Esophagus squamous epithelium (tissue), 5 donors: ENCODE results near the gene SLC7A7. TPM values are rescaled to one million over a fixed set of nuclear protein-coding genes. Genes with fewer than 3 reads are reported as not detected.

Experiments used
- DNase-seq: peaks from one replicate; lab custom pipeline; 2025; lab: John Stamatoyannopoulos, UW
- H3K27ac ChIP-seq, 4 donors: fragments of 200-600 bp; sonication (generic); one replicate each; pipeline ENCODE4 v1.5.1; 2016 to 2019; ENCODE audit warnings: mild to moderate bottlenecking in 1 of 4
- H3K27me3 ChIP-seq, 4 donors: fragments of 200-600 bp; sonication (generic); 1 replicate in 3 of 4; 2 replicates in 1 of 4; pipeline versions ENCODE4 v1.5.1 to v1.6.0; 2017 to 2021; ENCODE audit warnings: antibody characterized with exemption in 1 of 4
- H3K36me3 ChIP-seq, 3 donors: fragments of 200-600 bp; sonication (generic); one replicate each; pipeline ENCODE4 v1.5.1; 2016 to 2019
- H3K4me1 ChIP-seq, 3 donors: fragments of 200-600 bp; sonication (generic); one replicate each; pipeline ENCODE4 v1.5.1; 2017 to 2019
- H3K4me3 ChIP-seq, 4 donors: fragments of 200-600 bp; sonication (generic); 1 replicate in 3 of 4; 2 replicates in 1 of 4; pipeline ENCODE4 v1.5.1; 2016 to 2019; ENCODE audit warnings: mild to moderate bottlenecking in 2 of 4, moderate library complexity in 1 of 4
- H3K9me3 ChIP-seq, 3 donors: fragments of 200-600 bp; sonication (generic); one replicate each; pipeline ENCODE4 v1.5.1; 2016 to 2019
- CTCF ChIP-seq, 6 experiments: fragments of 450-650 bp in 4 of 6; fragments of 200-600 bp in 2 of 6; sonication (generic) in 2 of 6; IDR thresholded peaks; one replicate each; pipeline ENCODE4 v1.5.1; 2016 to 2019; ENCODE audit warnings: antibody characterized with exemption in 6 of 6, mild to moderate bottlenecking in 4 of 6, moderate library complexity in 4 of 6
- POLR2A ChIP-seq, 4 donors: fragments of 450-650 bp; IDR thresholded peaks; one replicate each; pipeline ENCODE4 v1.6.1; 2017; ENCODE audit warnings: antibody characterized with exemption in 4 of 4, mild to moderate bottlenecking in 4 of 4, moderate library complexity in 3 of 4
- WGBS, 2 donors: methylation state at CpG; one replicate each; pipeline ENCODE4 v1.1.5; 2018; 5-methylcytosine and 5-hydroxymethylcytosine counted together
- intact Hi-C: fragments of 100-400 bp; cut with DNase I; formaldehyde crosslinking; loops from one replicate; pipeline ENCODE4 v1.15.0; 2022
- total RNA-seq, 4 donors: library from RNA; depleted of rRNA; stranded (reverse); fragments of >200 nt; gene quantifications; one replicate each; pipeline ENCODE4 v1.1.0, GENCODE V29; 2016
- donor health status: DM: yes; HTN: yes; CAD: no.

Gene SLC7A7
- total RNA-seq, 4 donors from 2014 or later: 2.5 to 12.6 (median 7.8) TPM; not detected in 1

- TF ChIP-seq CTCF (IDR thresholded peaks at IDR 0.05) (no peak), POLR2A (IDR thresholded peaks at IDR 0.05) (no peak)
- H3K27me3 ChIP-seq: no peaks in the 10 kb centered on the region
- H3K9me3 ChIP-seq: no peaks in the 10 kb centered on the region
- peaks cover 3 to 12% (median 11%) of the 10 kb centered on the region in 3 donors for H3K36me3 ChIP-seq
- intact Hi-C loops: loop anchor here (10.0 kb wide), 2 partner anchors 76 to 196 kb away; no protein-coding TSS in a partner anchor
- peaks cover 56 to 76% (median 63%) of the 10 kb centered on the region in 3 donors for H3K4me1 ChIP-seq
- peak overlapping the region; percentile 70 to 92 (median 88) for H3K27ac ChIP-seq
- peak overlapping the region in 1 of 4 donors; percentile 13 for H3K4me3 ChIP-seq
- no peak for DNase-seq
- WGBS, 2 donors: 45% methylated on average over 8 of the region's 9 CpGs; no CpG with 5 or more reads in 1 of the 2 donors
These were observed 35.9 kb upstream of the SLC7A7 start for GRCh38 chr14:22850944-22851764.

- no peak for DNase-seq
- peaks cover 19 to 30% (median 28%) of the 10 kb centered on the region in 3 donors for H3K36me3 ChIP-seq
- H3K27me3 ChIP-seq: no peaks in the 10 kb centered on the region
- H3K4me1 ChIP-seq: peaks cover 59 to 94% (median 74%) of the 10 kb centered on the region in 3 donors
- peak overlapping the region in 2 of 4 donors; percentile 23 to 36 for H3K4me3 ChIP-seq
- intact Hi-C loops: loop anchor here (10.0 kb wide), 1 partner anchor 275 kb away; no protein-coding TSS in a partner anchor
- no peaks in the 10 kb centered on the region for H3K9me3 ChIP-seq
- TF ChIP-seq POLR2A (IDR thresholded peaks at IDR 0.05) (no peak), CTCF (IDR thresholded peaks at IDR 0.05) (no peak)
- WGBS, 2 donors: 11 to 55% methylated on average over 9 to 13 of the region's 19 CpGs
- peak overlapping the region; percentile 57 to 92 (median 88) for H3K27ac ChIP-seq
These were observed 34.1 kb upstream of the SLC7A7 start for GRCh38 chr14:22849212-22849819.

- H3K36me3 ChIP-seq: peaks cover 26 to 38% (median 36%) of the 10 kb centered on the region in 3 donors
- no peak for DNase-seq
- H3K4me1 ChIP-seq: peaks cover 59 to 96% (median 74%) of the 10 kb centered on the region in 3 donors
- peak overlapping the region; percentile 57 to 92 (median 88) for H3K27ac ChIP-seq
- H3K9me3 ChIP-seq: no peaks in the 10 kb centered on the region
- WGBS, 2 donors: 9 to 29% methylated on average over 7 to 8 of the region's 12 CpGs
- TF ChIP-seq CTCF (IDR thresholded peaks at IDR 0.05) (no peak), POLR2A (IDR thresholded peaks at IDR 0.05) (no peak)
- H3K4me3 ChIP-seq: peak overlapping the region in 2 of 4 donors; percentile 23 to 35
- intact Hi-C loops: loop anchor here (10.0 kb wide), 1 partner anchor 274 kb away; no protein-coding TSS in a partner anchor
- H3K27me3 ChIP-seq: no peaks in the 10 kb centered on the region
These were observed 33.3 kb upstream of the SLC7A7 start for GRCh38 chr14:22848351-22849164.

GRCh38 chr14:22847661-22848341 lies 32.6 kb upstream of the SLC7A7 start:
- intact Hi-C loops: loop anchor here (10.0 kb wide), 1 partner anchor 273 kb away; no protein-coding TSS in a partner anchor

More at GRCh38 chr14:22847661-22848341, 32.6 kb upstream of the SLC7A7 start:
- no peaks in the 10 kb centered on the region for H3K27me3 ChIP-seq
- DNase-seq: no peak
- peak overlapping the region; percentile 57 to 92 (median 88) for H3K27ac ChIP-seq
- TF ChIP-seq POLR2A (IDR thresholded peaks at IDR 0.05): no peak
- no peak for TF ChIP-seq CTCF (IDR thresholded peaks at IDR 0.05)
- peaks cover 32 to 45% (median 42%) of the 10 kb centered on the region in 3 donors for H3K36me3 ChIP-seq
- 25 to 31% methylated on average over 9 to 13 of the region's 14 CpGs for WGBS, 2 donors
- peak overlapping the region in 1 of 4 donors; percentile 35 for H3K4me3 ChIP-seq
- H3K4me1 ChIP-seq: peaks cover 57 to 96% (median 69%) of the 10 kb centered on the region in 3 donors
- H3K9me3 ChIP-seq: no peaks in the 10 kb centered on the region
